Ovary (tissue), 3 donors: Measurements from ENCODE around the gene DQX1.

Source experiments
- CTCF ChIP-seq, 3 donors: fragments of 450-650 bp in 2 of 3; fragments of 200-600 bp in 1 of 3; IDR thresholded peaks; one replicate each; pipeline versions ENCODE4 v1.5.1 to v1.8.0; 2016 to 2022; ENCODE audit warnings: antibody characterized with exemption in 3 of 3, mild to moderate bottlenecking in 1 of 3
- EP300 ChIP-seq: sonication (generic); formaldehyde crosslinking; IDR thresholded peaks from one replicate; pipeline ENCODE4 v1.6.1; 2017; ENCODE audit warnings: antibody characterized with exemption
- POLR2A ChIP-seq: fragments of 450-650 bp; IDR thresholded peaks from one replicate; pipeline ENCODE4 v1.6.1; 2017; ENCODE audit warnings: antibody characterized with exemption, mild to moderate bottlenecking, moderate library complexity
- donor health status: DM: no; HTN: no; CAD: no.

- TF ChIP-seq POLR2A (no peak), CTCF (IDR thresholded peaks at IDR 0.05) (no peak), EP300 (no peak)
These were observed 40.2 kb upstream of the DQX1 start for GRCh38 chr2:74566076-74566753.
